Spleen (tissue), 3 donors: ENCODE results near the gene IGF2R.

ENCODE experiments used
- POLR2A ChIP-seq, 3 donors: fragments of 450-650 bp; IDR thresholded peaks; one replicate each; pipeline ENCODE4 v1.5.1; 2017; ENCODE audit warnings: antibody characterized with exemption in 3 of 3, mild to moderate bottlenecking in 1 of 3
- POLR2AphosphoS5 ChIP-seq, 3 donors: sonication (generic); formaldehyde crosslinking; IDR thresholded peaks; one replicate each; pipeline ENCODE4 v1.5.1; 2017; ENCODE audit warnings: antibody characterized with exemption in 3 of 3

GRCh38 chr6:160147146-160147536 is 178.3 kb downstream of the IGF2R start:
- no peak for TF ChIP-seq POLR2AphosphoS5 (IDR thresholded peaks at IDR 0.05)
- no peak for TF ChIP-seq POLR2A (IDR thresholded peaks at IDR 0.05)
